GM12891 (cell line): ENCODE measurements around the gene MUC13.

ENCODE experiments used
- PAX5 ChIP-seq: IDR thresholded peaks from 2 replicates; pipeline ENCODE4 v1.6.1; 2011; ENCODE audit warnings: low read length, moderate library complexity, mild to moderate bottlenecking; ENCODE audit not compliant: insufficient read depth, severe bottlenecking
- POLR2A ChIP-seq: IDR thresholded peaks from 2 replicates; pipeline ENCODE4 v1.6.1; 2011; ENCODE audit warnings: low read depth, low read length, control low read depth
- POLR2AphosphoS5 ChIP-seq: IDR thresholded peaks from 2 replicates; pipeline ENCODE4 v1.6.1; 2011; ENCODE audit warnings: low read depth, low read length, control low read depth
- POU2F2 ChIP-seq: IDR thresholded peaks from 2 replicates; pipeline ENCODE4 v1.6.1; 2011; ENCODE audit warnings: low read depth, mild to moderate bottlenecking, control low read depth, low read length, moderate library complexity
- SPI1 ChIP-seq: IDR thresholded peaks from 2 replicates; pipeline ENCODE4 v1.6.1; 2011; ENCODE audit warnings: low read depth, low read length, control low read depth
- TAF1 ChIP-seq: IDR thresholded peaks from 2 replicates; pipeline ENCODE4 v1.6.1; 2011; ENCODE audit warnings: low read depth, low read length, control low read depth

DNA sequence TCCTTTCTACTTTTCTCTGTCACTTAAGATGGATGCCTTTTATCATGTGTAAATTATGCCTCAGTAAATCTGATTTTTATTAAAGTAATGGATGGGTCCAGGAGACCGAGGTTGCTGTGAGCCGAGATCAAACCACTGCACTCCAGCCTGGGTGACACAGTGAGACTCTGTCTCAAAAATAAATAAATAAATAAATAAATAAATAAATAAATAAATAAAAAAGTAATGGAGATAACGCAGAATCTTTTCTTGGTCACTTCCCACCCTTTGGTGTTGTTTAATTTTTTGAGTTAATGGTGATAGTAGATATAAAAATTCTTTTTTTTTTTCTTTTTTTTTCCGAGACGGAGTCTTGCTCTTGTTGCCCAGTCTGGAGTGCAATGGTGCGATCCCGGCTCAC lies 44.1 kb upstream of the MUC13 start:
- TF ChIP-seq POLR2AphosphoS5: no peak
- no peak for TF ChIP-seq POLR2A
- no peak for TF ChIP-seq SPI1
- TF ChIP-seq TAF1: no peak
- TF ChIP-seq POU2F2: no peak
- no peak for TF ChIP-seq PAX5
